NCI-H2029 treated with DMSO at 0.1 percent for 48 hours (cell line): ENCODE results near the gene DDX3X.
"Not testable (repeated sequence)": the region's sequence is repeated elsewhere in the genome, so short reads cannot be mapped to it uniquely, and the experiment has no call there.

Source experiments
- DNase-seq: peaks from one replicate; lab custom pipeline; 2025; lab: John Stamatoyannopoulos, UW

The DDX3X gene

GRCh38 chrX:41329101-41329500 is 4.9 kb upstream of the DDX3X start:
- DNase-seq, result no peak

DNA sequence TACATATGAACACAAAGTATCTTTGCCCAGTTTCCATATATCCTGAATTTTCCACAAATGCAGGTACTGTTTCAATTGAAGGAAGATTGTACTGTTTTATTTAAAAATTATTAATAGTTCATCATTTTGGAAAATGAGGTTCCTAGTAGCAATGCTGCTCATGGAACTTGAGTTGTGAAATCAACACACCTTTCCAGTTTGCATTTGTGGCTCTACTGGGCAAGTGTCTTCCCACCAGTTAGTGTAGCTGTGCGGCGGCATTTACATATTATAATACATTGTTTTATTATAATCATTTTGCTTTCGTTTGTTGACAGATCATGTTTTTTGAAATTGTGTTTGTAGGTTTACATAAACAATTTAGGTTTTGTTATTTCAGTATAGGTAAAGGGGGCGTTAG is 2.0 kb upstream of the DDX3X start:
- no peak for DNase-seq

- DNase-seq, result no peak
Measured at GRCh38 chrX:41332408-41333002, 1.5 kb upstream of the DDX3X start.

DNA sequence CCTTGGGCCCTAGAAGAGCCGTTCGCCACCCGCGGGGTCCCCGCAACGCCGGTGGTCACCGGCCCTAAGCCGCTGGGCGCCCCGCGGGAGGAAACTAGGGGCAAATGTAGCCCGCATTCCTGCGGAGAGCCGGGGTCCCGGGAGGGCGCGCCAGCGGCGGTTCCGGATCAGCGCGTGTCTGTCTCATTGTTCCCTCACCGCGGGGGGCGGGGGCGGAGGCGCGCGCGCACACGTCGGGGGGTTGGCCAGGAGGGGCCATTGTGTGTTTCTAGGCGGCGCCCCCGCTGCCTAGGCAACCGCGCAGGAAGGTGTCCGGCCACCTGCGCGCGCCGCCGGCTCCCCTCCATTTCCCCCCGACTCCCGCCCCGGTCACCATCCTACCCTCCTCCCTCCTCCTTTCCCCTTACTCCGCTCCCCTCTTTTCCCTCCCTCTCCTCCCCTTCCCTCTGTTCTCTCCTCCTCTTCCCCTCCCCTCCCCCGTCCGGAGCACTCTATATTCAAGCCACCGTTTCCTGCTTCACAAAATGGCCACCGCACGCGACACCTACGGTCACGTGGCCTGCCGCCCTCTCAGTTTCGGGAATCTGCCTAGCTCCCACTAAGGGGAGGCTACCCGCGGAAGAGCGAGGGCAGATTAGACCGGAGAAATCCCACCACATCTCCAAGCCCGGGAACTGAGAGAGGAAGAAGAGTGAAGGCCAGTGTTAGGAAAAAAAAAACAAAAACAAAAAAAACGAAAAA is 789 bp upstream of the DDX3X start:
- DNase-seq, result peak; percentile 65

DNA sequence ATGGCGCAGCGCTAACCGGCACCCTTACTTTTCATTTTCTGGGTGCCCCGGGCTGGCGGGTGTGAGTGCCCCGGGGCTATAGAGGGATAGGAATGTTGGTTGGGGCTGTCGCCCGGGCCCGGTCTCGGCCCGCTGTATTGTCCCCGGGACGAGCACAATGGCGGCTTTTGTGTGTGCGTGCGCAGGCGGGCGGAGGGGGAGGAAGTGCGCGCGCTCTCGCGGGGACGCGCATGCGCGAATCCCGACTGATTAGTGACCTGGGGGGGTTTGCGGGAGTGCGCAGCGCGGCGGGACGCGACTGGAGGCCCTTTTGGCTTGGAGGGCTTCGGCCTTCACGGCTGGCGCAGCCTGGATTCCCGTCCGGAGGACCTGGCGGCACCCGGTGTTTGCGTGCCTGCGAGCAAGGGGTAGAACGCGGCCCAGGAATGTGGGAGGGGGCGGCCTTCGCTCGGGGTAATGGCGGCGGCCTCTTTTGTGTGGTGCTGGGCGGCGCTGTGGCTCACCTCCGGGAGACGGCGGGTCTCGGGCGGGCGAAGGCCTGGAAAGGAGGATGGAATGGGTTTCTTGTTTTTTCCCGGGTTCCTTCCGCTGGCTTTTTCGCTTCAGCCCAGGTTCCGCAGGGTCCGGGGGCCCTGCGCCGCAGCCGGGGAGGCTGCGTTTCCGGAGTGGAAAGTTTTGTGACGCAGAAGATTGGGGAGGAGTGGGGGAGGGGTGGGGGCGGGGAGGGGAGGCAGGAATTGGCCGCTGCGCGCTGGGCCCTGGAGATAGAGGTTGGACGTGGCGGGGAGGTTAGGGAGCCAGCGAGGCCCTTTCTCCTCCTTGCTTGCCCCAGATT is 618 bp downstream of the DDX3X start:
- no peak for DNase-seq

DNA sequence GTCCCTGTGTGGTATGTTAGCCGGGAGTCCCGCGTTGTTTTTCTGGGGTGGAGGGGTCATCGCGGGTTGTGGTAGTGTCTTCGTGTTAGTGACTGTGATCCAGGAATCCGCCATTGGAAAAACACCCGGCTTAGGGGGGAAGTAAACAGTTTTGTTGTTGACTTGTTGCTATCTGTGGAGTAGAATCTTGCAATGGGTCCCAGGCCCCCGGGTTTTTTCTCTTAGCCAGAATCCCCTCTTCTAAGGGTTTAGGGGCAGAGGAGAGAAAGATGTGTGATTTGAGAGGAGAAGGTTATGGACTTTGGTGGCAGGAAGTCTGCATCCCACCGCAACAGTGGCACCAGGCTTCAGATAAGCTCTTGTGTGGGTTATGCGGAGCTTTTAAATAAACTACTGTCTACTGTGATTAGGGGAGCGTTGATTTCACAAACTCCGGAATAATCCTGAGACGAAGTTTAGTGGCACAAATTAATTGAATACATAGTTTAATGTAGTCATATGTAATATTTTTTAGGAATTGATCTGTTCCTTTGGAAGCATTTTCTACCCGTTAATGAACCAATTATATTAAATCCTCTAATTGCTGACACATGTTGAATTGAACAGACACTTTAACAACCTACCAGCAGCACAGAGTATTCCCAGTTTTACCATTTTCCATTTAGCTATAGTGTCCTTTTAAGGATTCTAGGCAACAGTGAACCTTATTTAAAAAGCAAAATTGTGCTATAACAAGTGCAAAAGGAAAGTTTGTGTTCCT is 1.4 kb downstream of the DDX3X start:
- DNase-seq, result no peak

- no peak for DNase-seq
Measured at GRCh38 chrX:41335958-41336331, 2.0 kb downstream of the DDX3X start.

DNA sequence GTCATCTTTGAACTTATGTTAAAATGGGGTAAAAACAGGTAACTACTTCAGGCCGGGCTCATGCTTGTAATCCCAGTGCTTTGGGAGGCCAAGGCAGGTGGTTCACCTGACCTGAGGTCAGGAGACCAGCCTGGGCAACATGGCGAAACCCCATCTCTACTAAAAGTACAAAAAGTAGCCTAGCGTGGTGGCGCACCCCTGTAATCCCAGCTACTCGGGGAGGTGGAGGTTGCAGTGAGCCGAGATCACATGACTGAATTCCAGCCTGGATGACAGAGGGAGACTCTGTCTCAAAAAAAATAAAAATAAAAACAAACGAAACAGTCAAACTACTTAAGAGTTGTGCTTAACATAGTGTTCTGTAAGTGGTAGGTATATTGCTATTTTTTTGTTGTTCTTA is 2.5 kb downstream of the DDX3X start:
- no peak for DNase-seq

- no peak for DNase-seq
Measured at GRCh38 chrX:41337140-41337539, 3.2 kb downstream of the DDX3X start.

DNA sequence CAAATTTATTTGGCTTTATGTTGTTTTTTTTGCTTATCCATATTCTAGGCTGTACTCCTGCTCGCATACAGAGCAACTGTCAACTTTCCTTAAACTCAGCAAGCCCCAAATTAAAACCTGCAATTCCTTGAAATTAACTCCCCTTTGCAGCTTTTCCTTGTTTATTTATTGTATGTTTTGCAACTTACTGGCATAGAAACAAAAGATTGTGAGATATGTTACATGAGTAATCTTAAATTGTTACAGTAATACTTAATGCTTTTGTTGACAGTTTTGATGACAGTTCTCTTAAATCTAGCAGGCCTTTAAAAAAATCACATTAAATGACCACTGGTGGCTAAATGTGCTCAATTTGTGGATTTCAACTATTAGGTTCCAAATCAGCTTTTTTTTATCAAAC is 4.5 kb downstream of the DDX3X start:
- DNase-seq, result no peak

DNA sequence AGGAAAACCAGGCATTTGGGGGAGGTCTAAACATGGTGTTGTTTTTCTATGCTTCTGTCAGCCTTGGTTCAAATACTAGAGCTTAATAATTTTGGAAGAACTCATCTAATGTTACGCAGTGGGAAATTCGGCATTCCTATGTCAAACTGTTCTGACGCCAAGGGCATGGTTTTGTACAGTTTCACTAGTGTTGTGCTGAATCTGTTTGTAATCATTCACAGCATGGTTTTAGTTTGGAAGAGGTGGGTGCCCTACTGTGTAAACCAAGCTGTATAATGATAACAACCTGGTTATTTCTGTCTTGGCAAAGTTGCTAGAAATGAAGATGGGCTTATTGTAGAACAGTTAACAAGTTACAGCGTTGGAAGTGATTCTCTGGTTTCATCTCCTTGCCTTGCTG is 5.2 kb downstream of the DDX3X start:
- DNase-seq, result no peak

- no peak for DNase-seq
Measured at GRCh38 chrX:41344053-41344452, 10.1 kb downstream of the DDX3X start.

GRCh38 chrX:41347186-41347585 is 13.2 kb downstream of the DDX3X start:
- no peak for DNase-seq

GRCh38 chrX:41348551-41348950 is 14.6 kb downstream of the DDX3X start:
- DNase-seq, result no peak

DNA sequence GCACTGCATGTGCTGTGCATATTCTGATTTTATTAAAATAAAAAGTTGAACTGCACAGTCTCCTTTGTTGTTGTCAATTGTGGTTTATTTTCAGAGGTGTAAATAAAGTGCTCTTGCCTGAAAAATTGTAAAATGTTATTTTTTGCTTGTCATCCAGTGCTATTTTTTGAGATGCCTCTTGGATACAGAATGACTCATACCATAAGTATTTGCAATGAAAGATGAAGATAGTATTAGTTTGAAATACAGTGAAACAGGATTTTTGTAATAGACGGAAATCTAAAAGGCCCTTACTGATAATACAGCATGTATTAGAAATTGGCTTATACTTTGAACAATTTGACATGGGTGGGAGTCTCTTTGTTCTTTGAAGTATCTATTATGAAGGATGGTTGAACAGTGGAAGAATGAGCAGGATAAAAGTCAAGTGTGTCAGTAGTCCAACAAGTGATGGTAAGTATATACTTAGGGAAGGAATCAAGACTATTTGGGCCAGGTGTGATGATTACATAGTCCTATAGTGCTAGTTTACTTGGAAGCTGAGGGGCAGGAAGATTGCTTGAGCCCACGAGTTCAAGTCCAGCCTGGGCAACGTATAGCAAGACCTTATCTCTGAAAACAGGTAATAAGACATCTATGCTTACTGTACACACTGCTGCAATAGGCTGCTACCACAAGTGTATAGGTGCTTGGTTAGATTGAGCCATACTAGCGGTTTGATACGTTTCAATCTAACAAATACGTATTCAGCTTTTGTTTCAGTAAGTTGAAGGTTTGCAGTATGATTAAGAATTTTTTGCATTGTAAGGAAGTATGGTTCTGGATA is 16.4 kb downstream of the DDX3X start:
- no peak for DNase-seq

DNA sequence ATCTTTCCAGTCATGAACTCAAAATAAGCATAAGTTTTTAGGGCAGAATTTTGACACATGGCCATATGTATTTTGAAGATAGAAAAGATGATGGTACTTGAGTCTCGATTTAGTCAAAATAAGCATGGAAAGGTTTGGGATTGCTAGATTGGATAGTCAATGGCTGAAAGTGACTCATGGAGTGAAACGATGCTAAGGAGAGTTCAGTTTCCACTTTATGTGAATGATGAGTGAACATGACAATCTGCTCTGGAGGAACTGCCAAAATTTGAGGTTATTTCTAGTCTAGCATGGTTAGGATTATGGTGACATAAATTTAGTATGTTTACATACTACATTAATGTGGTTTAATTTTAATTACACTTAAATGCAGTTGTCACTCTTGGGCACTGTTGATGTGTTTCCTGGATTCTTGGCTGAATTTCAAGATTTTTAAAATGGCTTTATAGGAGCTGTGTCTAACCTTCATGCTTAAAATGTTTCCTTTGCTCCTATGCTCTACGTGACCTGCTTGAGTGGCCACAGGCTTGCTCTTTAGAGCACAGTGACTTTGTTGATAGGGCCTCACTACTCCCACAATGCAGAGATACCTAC is 17.1 kb downstream of the DDX3X start:
- peak; percentile 6 for DNase-seq

- DNase-seq, result no peak
Measured at GRCh38 chrX:41351923-41352322, 18.0 kb downstream of the DDX3X start.

DNA sequence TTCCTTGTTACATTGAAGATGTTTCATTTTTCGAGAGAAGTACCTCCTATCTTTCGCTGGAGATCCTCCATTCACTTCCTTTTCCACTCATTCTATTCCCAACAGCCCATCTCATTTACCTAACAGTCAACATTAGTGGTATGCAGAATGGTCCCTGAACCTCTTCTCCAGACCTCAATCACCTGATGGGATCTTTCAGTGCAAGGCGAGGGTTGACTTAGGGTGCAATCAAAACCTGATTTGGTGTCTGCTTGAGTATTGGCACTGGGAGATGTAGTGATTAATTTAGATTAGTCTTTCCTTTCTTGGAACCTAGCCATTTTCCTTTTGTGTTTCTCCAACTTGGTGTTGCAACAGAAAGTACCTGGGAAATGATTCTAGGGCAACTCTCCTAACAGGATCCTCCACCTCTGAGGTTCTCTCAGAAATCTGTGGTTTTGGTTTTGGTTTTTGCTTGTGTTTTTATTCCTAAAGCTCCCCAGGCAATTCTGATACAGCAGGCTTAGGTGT is 18.4 kb downstream of the DDX3X start:
- no peak for DNase-seq

GRCh38 chrX:41353985-41354384 is 20.0 kb downstream of the DDX3X start:
- no peak for DNase-seq

DNA sequence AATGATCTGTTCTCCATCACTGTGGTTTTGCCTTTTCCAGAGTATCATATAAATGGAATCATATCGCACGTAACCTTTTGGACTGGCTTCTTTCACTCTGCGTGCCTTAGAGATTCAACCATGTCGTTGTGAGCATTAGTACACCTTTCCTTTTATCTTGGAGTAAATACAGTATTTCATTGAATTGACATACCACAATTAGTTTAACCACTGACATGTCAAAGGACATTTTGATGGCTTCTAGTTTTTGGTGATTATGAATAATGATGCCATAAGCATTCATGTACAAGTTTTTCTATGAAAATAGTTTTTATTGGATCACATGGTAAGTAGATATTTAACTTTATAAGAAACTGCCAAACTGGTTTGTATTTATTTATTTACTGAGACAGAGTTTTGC is 35.2 kb downstream of the DDX3X start:
- no peak for DNase-seq

GRCh38 chrX:41371575-41371974 is 37.6 kb downstream of the DDX3X start:
- not testable (repeated sequence) for DNase-seq
